OCI-LY1 (cell line): ENCODE measurements around the gene ZDHHC11B.
"Not testable (repeated sequence)": the region's sequence is repeated elsewhere in the genome, so short reads cannot be mapped to it uniquely, and the experiment has no call there.

Source experiments
- CTCF ChIP-seq: fragments of 200-600 bp; sonication (generic), shearing (Covaris generic); IDR thresholded peaks from 2 replicates; pipeline ENCODE4 v1.5.1; 2017; ENCODE audit warnings: mild to moderate bottlenecking, antibody characterized with exemption, low read length, moderate library complexity, mixed read lengths
- EZH2 ChIP-seq: fragments of 200-600 bp; sonication (generic), shearing (Covaris generic); IDR thresholded peaks from 2 replicates; pipeline ENCODE4 v1.8.0; 2017; ENCODE audit warnings: borderline replicate concordance, mixed run types, mild to moderate bottlenecking, antibody characterized with exemption, low read length, moderate library complexity, mixed read lengths

- not testable (repeated sequence) for TF ChIP-seq CTCF, EZH2
These were observed 43.7 kb upstream of the ZDHHC11B start for GRCh38 chr5:828194-828593.
